Mucosa of stomach (tissue), 1 donor: ENCODE data around the gene TRIM54.

Experiments used
- H3K27me3 ChIP-seq: one replicate; pipeline ENCODE4 v1.7.0; 2013; ENCODE audit warnings: mild to moderate bottlenecking, low read length; ENCODE audit not compliant: control insufficient read depth, insufficient read depth
- H3K36me3 ChIP-seq: one replicate; pipeline ENCODE4 v1.7.0; 2013; ENCODE audit warnings: low read length; ENCODE audit not compliant: control insufficient read depth, insufficient read depth
- H3K4me1 ChIP-seq: one replicate; pipeline ENCODE4 v1.7.0; 2013; ENCODE audit warnings: mild to moderate bottlenecking, low read length; ENCODE audit not compliant: control insufficient read depth, insufficient read depth
- H3K4me3 ChIP-seq: one replicate; pipeline ENCODE4 v1.7.0; 2013; ENCODE audit warnings: low read length
- H3K9ac ChIP-seq: one replicate; pipeline ENCODE4 v1.7.0; 2013; ENCODE audit warnings: mild to moderate bottlenecking, low read length, moderate library complexity
- H3K9me3 ChIP-seq: one replicate; pipeline ENCODE4 v1.7.0; 2013; ENCODE audit warnings: mild to moderate bottlenecking, low read length, moderate library complexity; ENCODE audit not compliant: control insufficient read depth
- donor health status: Pancreatic carcinoma.

Gene TRIM54

GRCh38 chr2:27281855-27282559 lies at the start of gene TRIM54:
TRIM54 (plus strand) TSS chr2:27282429; CDS start chr2:27282732, 303 bp downstream.
- no peaks in the 10 kb centered on the region for H3K4me1 ChIP-seq
- no peaks in the 10 kb centered on the region for H3K36me3 ChIP-seq
- no peak within 1 kb of the TSS for H3K9ac ChIP-seq
- no peaks in the 10 kb centered on the region for H3K9me3 ChIP-seq
- H3K4me3 ChIP-seq, result no peak within 1 kb of the TSS
- peaks cover 6% of the 10 kb centered on the region for H3K27me3 ChIP-seq

- peaks cover 38% of the 10 kb centered on the region for H3K36me3 ChIP-seq
- H3K9ac ChIP-seq, result no peak overlapping the region
- H3K4me3 ChIP-seq, result no peak overlapping the region
- no peaks in the 10 kb centered on the region for H3K27me3 ChIP-seq
- H3K9me3 ChIP-seq, result no peaks in the 10 kb centered on the region
- no peaks in the 10 kb centered on the region for H3K4me1 ChIP-seq
These were observed 48.9 kb upstream of the TRIM54 start for GRCh38 chr2:27233341-27233740.

- Histone ChIP-seq H3K27me3 (no peaks in the 10 kb centered on the region), H3K9me3 (no peaks in the 10 kb centered on the region), H3K36me3 (peaks cover 38% of the 10 kb centered on the region), H3K9ac (no peak overlapping the region), H3K4me3 (no peak overlapping the region), H3K4me1 (no peaks in the 10 kb centered on the region)
These were observed 46.1 kb upstream of the TRIM54 start for GRCh38 chr2:27236136-27236535.

GRCh38 chr2:27236626-27237025 lies 45.6 kb upstream of the TRIM54 start:
- no peaks in the 10 kb centered on the region for H3K27me3 ChIP-seq
- no peak overlapping the region for H3K9ac ChIP-seq
- no peak overlapping the region for H3K4me3 ChIP-seq
- peaks cover 34% of the 10 kb centered on the region for H3K36me3 ChIP-seq
- H3K9me3 ChIP-seq, result no peaks in the 10 kb centered on the region
- no peaks in the 10 kb centered on the region for H3K4me1 ChIP-seq

GRCh38 chr2:27237341-27237945 lies 44.8 kb upstream of the TRIM54 start:
- no peaks in the 10 kb centered on the region for H3K9me3 ChIP-seq
- H3K27me3 ChIP-seq, result no peaks in the 10 kb centered on the region
- no peak overlapping the region for H3K9ac ChIP-seq
- H3K4me1 ChIP-seq, result no peaks in the 10 kb centered on the region
- H3K4me3 ChIP-seq, result no peak overlapping the region
- H3K36me3 ChIP-seq, result peaks cover 29% of the 10 kb centered on the region

- peaks cover 20% of the 10 kb centered on the region for H3K36me3 ChIP-seq
- H3K4me1 ChIP-seq, result no peaks in the 10 kb centered on the region
- no peak overlapping the region for H3K4me3 ChIP-seq
- no peaks in the 10 kb centered on the region for H3K27me3 ChIP-seq
- no peak overlapping the region for H3K9ac ChIP-seq
- H3K9me3 ChIP-seq, result no peaks in the 10 kb centered on the region
These were observed 43.3 kb upstream of the TRIM54 start for GRCh38 chr2:27238976-27239375.

GRCh38 chr2:27240406-27240805 lies 41.8 kb upstream of the TRIM54 start:
- Histone ChIP-seq H3K36me3 (peaks cover 9% of the 10 kb centered on the region), H3K4me1 (no peaks in the 10 kb centered on the region), H3K9ac (no peak overlapping the region), H3K27me3 (no peaks in the 10 kb centered on the region), H3K9me3 (no peaks in the 10 kb centered on the region), H3K4me3 (no peak overlapping the region)

- Histone ChIP-seq H3K4me1 (no peaks in the 10 kb centered on the region), H3K9ac (no peak overlapping the region), H3K27me3 (no peaks in the 10 kb centered on the region), H3K9me3 (no peaks in the 10 kb centered on the region), H3K4me3 (no peak overlapping the region), H3K36me3 (peaks cover 9% of the 10 kb centered on the region)
These were observed 40.2 kb upstream of the TRIM54 start for GRCh38 chr2:27241761-27242613.

- Histone ChIP-seq H3K4me1 (no peaks in the 10 kb centered on the region), H3K9ac (no peak overlapping the region), H3K4me3 (no peak overlapping the region), H3K36me3 (peaks cover 6% of the 10 kb centered on the region), H3K27me3 (no peaks in the 10 kb centered on the region), H3K9me3 (no peaks in the 10 kb centered on the region)
These were observed 39.6 kb upstream of the TRIM54 start for GRCh38 chr2:27242614-27242951.

GRCh38 chr2:27243391-27244130 lies 38.7 kb upstream of the TRIM54 start:
- Histone ChIP-seq H3K4me1 (no peaks in the 10 kb centered on the region), H3K9ac (no peak overlapping the region), H3K27me3 (no peaks in the 10 kb centered on the region), H3K4me3 (no peak overlapping the region), H3K9me3 (no peaks in the 10 kb centered on the region), H3K36me3 (no peaks in the 10 kb centered on the region)

- Histone ChIP-seq H3K4me3 (no peak overlapping the region), H3K27me3 (peaks cover 7% of the 10 kb centered on the region), H3K9ac (no peak overlapping the region), H3K9me3 (no peaks in the 10 kb centered on the region), H3K4me1 (peaks cover 3% of the 10 kb centered on the region), H3K36me3 (no peaks in the 10 kb centered on the region)
These were observed 37.1 kb upstream of the TRIM54 start for GRCh38 chr2:27245116-27245515.
